Hematopoietic multipotent progenitor cell treated with erythropoietin and hydrocortisone succinate and interleukin-3 and kit ligand, for 8 days (in vitro differentiated cells): ENCODE results near the gene TMEM270.
"Not testable (repeated sequence)": the region's sequence is repeated elsewhere in the genome, so short reads cannot be mapped to it uniquely, and the experiment has no call there.

Source experiments
- DNase-seq: peaks from one replicate; pipeline ENCODE4 v3.0.0-alpha.2; 2015

Gene TMEM270

GRCh38 chr7:73860859-73861258 lies at the start of gene TMEM270:
Gene TMEM270 (plus strand): TSS chr7:73861159. CDS start chr7:73861195, 36 bp downstream.
- DNase-seq: no peak

- peak; percentile 75 for DNase-seq
These were observed 49.2 kb upstream of the TMEM270 start for GRCh38 chr7:73811760-73812168.

- DNase-seq: no peak
These were observed 48.0 kb upstream of the TMEM270 start for GRCh38 chr7:73812996-73813395.

- DNase-seq: no peak
These were observed 45.5 kb upstream of the TMEM270 start for GRCh38 chr7:73815436-73815835.

- no peak for DNase-seq
These were observed 43.8 kb upstream of the TMEM270 start for GRCh38 chr7:73817121-73817520.

- DNase-seq: no peak
These were observed 40.9 kb upstream of the TMEM270 start for GRCh38 chr7:73820013-73820412.

- not testable (repeated sequence) for DNase-seq
These were observed 39.2 kb upstream of the TMEM270 start for GRCh38 chr7:73821597-73822285.

- DNase-seq: peak; percentile 75
These were observed 38.4 kb upstream of the TMEM270 start for GRCh38 chr7:73822319-73823173.

- DNase-seq: no peak
These were observed 37.7 kb upstream of the TMEM270 start for GRCh38 chr7:73823257-73823656.

GRCh38 chr7:73823873-73824592 lies 36.9 kb upstream of the TMEM270 start:
- no peak for DNase-seq

GRCh38 chr7:73824986-73825385 lies 36.0 kb upstream of the TMEM270 start:
- no peak for DNase-seq

GRCh38 chr7:73827567-73828106 lies 33.3 kb upstream of the TMEM270 start:
- peak; percentile 78 for DNase-seq

- DNase-seq: peak; percentile 85
These were observed 32.7 kb upstream of the TMEM270 start for GRCh38 chr7:73828107-73828803.

- DNase-seq: no peak
These were observed 32.0 kb upstream of the TMEM270 start for GRCh38 chr7:73828972-73829371.

- no peak for DNase-seq
These were observed 31.5 kb upstream of the TMEM270 start for GRCh38 chr7:73829505-73829904.

- no peak for DNase-seq
These were observed 30.9 kb upstream of the TMEM270 start for GRCh38 chr7:73829921-73830680.

GRCh38 chr7:73830681-73831583 lies 30.0 kb upstream of the TMEM270 start, which contains the start of gene CLDN4:
Gene CLDN4 (plus strand): TSS chr7:73830996. CDS start chr7:73831202, 206 bp downstream.
- DNase-seq: no peak

- no peak for DNase-seq
These were observed 29.4 kb upstream of the TMEM270 start for GRCh38 chr7:73831584-73831833.

GRCh38 chr7:73831834-73832651 lies 28.9 kb upstream of the TMEM270 start:
- DNase-seq: no peak

- DNase-seq: no peak
These were observed 28.2 kb upstream of the TMEM270 start for GRCh38 chr7:73832806-73833205.
